GM12872 (cell line): Measurements from ENCODE around the gene C1RL.

Experiments
- CTCF ChIP-seq: IDR thresholded peaks from 3 replicates; pipeline ENCODE4 v1.5.1; 2011; ENCODE audit warnings: low read depth, mild to moderate bottlenecking, low read length, moderate library complexity; ENCODE audit not compliant: insufficient read depth

C1RL gene

GRCh38 chr12:7152818-7153217, 43.8 kb upstream of the C1RL start:
- TF ChIP-seq CTCF = no peak

GRCh38 chr12:7151532-7151931, 42.5 kb upstream of the C1RL start:
- TF ChIP-seq CTCF = no peak

- no peak for TF ChIP-seq CTCF
These were observed 41.8 kb upstream of the C1RL start for GRCh38 chr12:7150841-7151240.

- TF ChIP-seq CTCF = no peak
These were observed 41.3 kb upstream of the C1RL start for GRCh38 chr12:7150356-7150755.

GRCh38 chr12:7146906-7147305, 37.9 kb upstream of the C1RL start:
- no peak for TF ChIP-seq CTCF

DNA sequence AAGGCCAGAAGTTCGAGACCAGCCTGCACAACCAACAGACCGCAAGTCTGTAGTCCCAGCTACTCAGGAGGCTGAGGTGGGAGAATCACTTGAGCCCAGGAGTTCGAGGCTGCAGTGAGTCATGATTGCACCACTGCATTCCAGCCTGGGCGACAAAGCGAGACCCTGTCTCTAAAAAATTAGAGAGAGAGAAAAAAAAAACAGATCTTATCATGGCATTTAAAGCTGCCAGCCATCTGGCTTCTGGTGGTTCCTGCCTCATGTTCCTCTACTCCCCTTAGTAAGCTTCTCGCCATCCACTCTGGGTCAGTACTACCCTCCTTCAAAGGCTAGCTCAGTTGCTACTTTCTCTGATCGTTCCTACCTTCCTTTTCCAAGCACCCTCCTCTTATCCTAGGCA, 37.2 kb upstream of the C1RL start:
- TF ChIP-seq CTCF = no peak

- TF ChIP-seq CTCF = no peak
These were observed 36.7 kb upstream of the C1RL start for GRCh38 chr12:7145671-7146070.

DNA sequence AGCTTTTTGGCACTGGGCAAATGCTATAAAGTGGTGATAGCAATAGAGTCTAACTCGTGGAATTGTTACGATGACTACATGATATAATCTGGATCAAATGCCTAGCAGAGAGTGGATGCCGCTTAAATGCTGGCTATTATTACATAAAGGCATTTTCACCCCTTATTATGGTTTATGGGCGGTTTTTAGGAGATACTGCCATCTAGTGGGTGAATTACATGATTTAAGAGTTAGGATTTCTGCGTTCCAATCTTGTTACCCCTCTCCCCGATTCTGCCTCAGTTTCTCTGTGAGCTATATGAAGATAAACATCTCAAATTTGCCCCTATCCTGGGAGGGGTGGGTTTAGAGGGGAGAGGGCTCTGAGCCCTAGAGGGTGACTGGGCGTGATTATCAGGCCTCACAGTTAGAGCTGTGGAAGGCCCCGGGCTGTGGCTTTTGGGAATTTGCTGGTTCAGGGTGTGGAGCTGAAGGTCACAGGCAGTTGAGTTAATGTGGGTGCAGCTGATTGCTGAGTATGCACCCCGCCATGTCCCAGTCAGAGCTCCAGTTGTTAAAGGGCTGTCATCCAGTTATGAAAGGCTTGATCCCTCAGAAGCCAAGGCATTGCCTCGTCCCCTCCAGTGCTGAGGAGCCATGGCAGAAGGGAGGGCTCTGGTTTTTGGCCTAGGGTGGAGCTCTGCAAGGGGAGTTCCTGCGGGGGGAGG, 35.6 kb upstream of the C1RL start:
- peak; percentile 39; the same call in 2 of the 3 replicates for TF ChIP-seq CTCF
